ENCODE measurements around the gene YARS1. TPM values are rescaled to one million over a fixed set of nuclear protein-coding genes. Genes with fewer than 3 reads are reported as not detected.

Gene YARS1
- total and polyA plus RNA-seq, 8 donors, result 25.1 to 135 (median 34.9) TPM

DNA sequence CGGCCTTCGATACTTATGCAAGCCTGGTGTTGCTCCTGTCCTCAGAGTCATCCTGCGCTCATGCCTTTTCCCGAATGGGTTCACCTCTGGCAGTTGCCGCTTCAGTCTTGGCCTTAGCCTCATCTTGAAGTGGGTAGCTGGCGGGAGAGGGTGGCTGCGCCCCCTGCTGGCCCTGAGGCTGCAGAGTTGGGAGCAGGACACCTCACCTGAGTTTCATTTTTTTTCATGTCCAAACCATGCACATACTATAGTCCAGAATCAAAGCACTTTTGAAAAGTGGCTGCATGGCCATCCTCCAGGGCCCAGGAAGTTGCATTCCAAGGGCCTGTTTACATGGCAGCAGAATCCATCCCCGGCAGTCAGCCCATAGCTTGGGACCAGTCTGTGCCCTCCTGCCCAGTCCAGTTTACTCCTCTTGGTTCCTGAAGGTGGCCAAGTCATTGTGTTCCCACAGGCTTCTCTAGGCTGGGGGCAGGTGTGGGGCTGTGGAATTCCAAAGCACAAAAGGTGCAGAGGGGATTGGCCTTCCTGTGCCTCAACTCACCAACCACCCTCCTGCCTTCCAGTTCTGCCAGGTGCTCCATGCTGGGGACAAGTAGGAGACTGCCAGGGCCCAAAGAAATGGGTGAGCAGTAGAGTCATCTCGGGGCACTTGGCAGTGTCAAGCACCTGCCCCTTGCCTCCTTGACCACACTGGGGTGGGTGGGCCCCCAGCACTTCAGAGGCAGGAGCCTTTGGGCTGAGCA, 44.0 kb downstream of the YARS1 start:
- peaks cover 0 to 6% (median 0%) of the 10 kb centered on the region in 3 donors for H3K4me1 ChIP-seq
- H3K27ac ChIP-seq, result peak overlapping the region in 1 of 4 donors; percentile 44
- intact Hi-C loops (cut with DNase I), result loop anchor here in 2 of 3 donors (5.0 to 10.0 kb wide), 2 partner anchors 61 to 92 kb away; no protein-coding TSS in a partner anchor
- H3K9me3 ChIP-seq, result no peaks in the 10 kb centered on the region
- H3K4me3 ChIP-seq, result no peak overlapping the region
- TF ChIP-seq, protein P1, sequence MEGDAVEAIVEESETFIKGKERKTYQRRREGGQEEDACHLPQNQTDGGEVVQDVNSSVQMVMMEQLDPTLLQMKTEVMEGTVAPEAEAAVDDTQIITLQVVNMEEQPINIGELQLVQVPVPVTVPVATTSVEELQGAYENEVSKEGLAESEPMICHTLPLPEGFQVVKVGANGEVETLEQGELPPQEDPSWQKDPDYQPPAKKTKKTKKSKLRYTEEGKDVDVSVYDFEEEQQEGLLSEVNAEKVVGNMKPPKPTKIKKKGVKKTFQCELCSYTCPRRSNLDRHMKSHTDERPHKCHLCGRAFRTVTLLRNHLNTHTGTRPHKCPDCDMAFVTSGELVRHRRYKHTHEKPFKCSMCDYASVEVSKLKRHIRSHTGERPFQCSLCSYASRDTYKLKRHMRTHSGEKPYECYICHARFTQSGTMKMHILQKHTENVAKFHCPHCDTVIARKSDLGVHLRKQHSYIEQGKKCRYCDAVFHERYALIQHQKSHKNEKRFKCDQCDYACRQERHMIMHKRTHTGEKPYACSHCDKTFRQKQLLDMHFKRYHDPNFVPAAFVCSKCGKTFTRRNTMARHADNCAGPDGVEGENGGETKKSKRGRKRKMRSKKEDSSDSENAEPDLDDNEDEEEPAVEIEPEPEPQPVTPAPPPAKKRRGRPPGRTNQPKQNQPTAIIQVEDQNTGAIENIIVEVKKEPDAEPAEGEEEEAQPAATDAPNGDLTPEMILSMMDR (IDR thresholded peaks at IDR 0.05), result peak; percentile 84 to 91 (median 86)
- peaks cover 0 to 51% (median 12%) of the 10 kb centered on the region in 3 donors for H3K36me3 ChIP-seq
- 16 to 17% methylated on average over 9 of the region's 9 CpGs for WGBS, 2 donors
- ATAC-seq (peak; percentile 80 to 90 (median 86)), DNase-seq (peak; percentile 78 to 93 (median 90)), FAIRE-seq (no peak)
- H3K27me3 ChIP-seq, result no peaks in the 10 kb centered on the region

DNA sequence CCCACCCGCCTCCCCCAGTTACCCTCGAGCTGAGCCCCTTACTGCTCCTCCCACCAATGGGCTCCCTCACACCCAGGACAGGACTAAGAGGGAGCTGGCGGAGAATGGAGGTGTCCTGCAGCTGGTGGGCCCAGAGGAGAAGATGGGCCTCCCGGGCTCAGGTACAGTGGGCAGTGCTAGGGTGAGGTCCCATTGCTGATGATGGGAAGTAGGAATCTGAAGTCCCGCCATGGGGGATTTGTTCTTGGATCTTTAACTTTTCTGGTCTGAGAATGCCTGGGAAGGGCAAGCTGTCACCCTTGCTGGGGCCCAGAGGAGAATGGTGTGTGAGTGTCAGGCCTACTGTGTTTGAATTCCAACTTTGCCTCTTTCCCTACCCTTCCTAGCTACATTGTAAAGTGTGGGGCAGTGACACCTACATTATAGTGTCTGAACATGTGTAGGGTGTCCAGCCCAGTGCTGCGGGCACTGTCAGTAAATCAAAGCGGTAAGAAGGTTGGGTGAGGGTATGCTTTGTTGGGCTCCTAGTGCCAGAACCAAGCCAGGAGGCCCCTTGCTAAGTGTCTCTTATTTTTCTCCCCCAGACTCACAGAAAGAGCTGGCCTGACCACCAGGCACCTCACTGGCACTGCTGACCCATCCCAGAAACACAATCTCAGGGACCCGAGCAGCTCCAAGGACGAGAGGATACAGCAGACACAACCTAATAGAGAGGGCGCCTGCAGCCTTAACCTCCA, 44.7 kb downstream of the YARS1 start:
- Histone ChIP-seq H3K27ac (peak overlapping the region in 1 of 4 donors; percentile 44), H3K9me3 (no peaks in the 10 kb centered on the region), H3K4me3 (no peak overlapping the region), H3K36me3 (peaks cover 0 to 51% (median 12%) of the 10 kb centered on the region in 3 donors), H3K4me1 (peaks cover 3 to 13% (median 7%) of the 10 kb centered on the region in 3 donors), H3K27me3 (no peaks in the 10 kb centered on the region)
- TF ChIP-seq, protein P1 (IDR thresholded peaks at IDR 0.05), result no peak
- peak in 3 of 4 donors; percentile 1 to 3 (median 2) for ATAC-seq
- intact Hi-C loops (cut with DNase I), result loop anchor here in 2 of 3 donors (5.0 to 10.0 kb wide), 2 partner anchors 60 to 92 kb away; no protein-coding TSS in a partner anchor
- FAIRE-seq, result no peak
- no peak for DNase-seq
- WGBS, 2 donors, result 76 to 80% methylated on average over 10 of the region's 10 CpGs

DNA sequence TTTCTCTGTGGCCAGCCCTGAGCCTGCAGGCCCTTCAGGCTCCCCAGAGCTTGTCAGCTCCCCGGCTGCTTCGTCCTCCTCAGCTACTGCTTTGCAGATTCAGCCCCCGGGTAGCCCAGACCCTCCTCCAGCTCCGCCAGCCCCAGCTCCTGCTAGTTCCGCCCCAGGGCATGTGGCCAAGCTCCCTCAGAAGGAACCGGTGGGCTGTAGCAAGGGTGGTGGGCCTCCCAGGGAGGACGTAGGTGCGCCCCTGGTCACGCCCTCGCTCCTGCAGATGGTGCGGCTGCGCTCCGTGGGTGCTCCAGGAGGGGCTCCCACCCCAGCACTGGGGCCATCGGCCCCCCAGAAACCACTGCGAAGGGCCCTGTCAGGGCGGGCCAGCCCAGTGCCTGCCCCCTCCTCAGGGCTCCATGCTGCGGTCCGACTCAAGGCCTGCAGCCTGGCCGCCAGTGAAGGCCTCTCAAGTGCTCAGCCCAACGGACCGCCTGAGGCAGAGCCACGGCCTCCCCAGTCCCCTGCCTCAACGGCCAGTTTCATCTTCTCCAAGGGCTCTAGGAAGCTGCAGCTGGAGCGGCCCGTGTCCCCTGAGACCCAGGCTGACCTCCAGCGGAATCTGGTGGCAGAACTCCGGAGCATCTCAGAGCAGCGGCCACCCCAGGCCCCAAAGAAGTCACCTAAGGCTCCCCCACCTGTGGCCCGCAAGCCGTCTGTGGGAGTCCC, 45.4 kb downstream of the YARS1 start:
- ATAC-seq, result no peak
- no peak for FAIRE-seq
- Histone ChIP-seq H3K36me3 (peaks cover 0 to 48% (median 12%) of the 10 kb centered on the region in 3 donors), H3K4me3 (no peak overlapping the region), H3K9me3 (no peaks in the 10 kb centered on the region), H3K4me1 (peaks cover 11 to 20% (median 13%) of the 10 kb centered on the region in 3 donors), H3K27me3 (no peaks in the 10 kb centered on the region), H3K27ac (no peak overlapping the region)
- intact Hi-C loops (cut with DNase I), result loop anchor here in 2 of 3 donors (5.0 to 10.0 kb wide), 2 partner anchors 59 to 93 kb away; no protein-coding TSS in a partner anchor
- WGBS, 2 donors, result 83 to 88% methylated on average over 30 of the region's 30 CpGs
- TF ChIP-seq, protein P1 (IDR thresholded peaks at IDR 0.05), result no peak
- peak in 3 of 6 donors; percentile 56 to 80 (median 59) for DNase-seq

DNA sequence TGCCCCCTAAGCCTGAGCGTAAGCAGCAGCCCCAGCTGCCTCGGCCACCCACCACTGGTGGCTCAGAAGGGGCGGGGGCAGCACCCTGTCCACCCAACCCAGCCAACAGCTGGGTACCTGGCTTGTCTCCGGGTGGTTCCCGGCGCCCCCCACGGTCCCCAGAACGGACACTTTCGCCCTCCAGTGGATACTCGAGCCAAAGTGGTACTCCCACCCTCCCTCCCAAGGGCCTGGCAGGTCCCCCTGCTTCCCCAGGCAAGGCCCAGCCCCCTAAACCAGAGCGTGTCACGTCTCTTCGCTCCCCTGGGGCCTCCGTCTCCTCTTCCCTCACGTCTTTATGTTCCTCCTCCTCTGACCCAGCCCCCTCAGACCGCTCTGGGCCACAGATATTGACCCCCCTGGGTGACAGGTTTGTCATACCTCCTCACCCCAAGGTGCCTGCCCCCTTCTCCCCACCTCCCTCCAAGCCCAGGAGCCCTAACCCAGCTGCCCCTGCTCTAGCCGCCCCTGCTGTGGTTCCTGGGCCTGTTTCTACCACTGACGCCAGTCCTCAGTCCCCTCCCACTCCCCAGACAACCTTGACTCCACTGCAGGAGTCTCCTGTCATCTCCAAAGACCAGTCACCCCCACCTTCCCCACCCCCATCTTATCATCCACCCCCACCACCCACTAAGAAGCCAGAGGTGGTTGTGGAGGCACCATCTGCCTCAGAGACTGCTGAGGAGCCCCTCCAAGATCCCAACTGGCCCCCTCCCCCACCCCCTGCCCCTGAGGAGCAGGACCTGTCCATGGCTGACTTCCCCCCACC, 46.2 kb downstream of the YARS1 start:
- H3K27me3 ChIP-seq, result no peaks in the 10 kb centered on the region
- H3K4me3 ChIP-seq, result no peak overlapping the region
- ATAC-seq, result no peak
- no peak overlapping the region for H3K27ac ChIP-seq
- peaks cover 18 to 28% (median 20%) of the 10 kb centered on the region in 3 donors for H3K4me1 ChIP-seq
- DNase-seq, result peak in 1 of 6 donors; percentile 56
- WGBS, 2 donors, result 67 to 74% methylated on average over 14 to 18 of the region's 18 CpGs
- intact Hi-C loops (cut with DNase I), result loop anchor here in 2 of 3 donors (5.0 to 10.0 kb wide), 2 partner anchors 59 to 94 kb away; no protein-coding TSS in a partner anchor
- TF ChIP-seq, protein P1 (IDR thresholded peaks at IDR 0.05), result no peak
- no peak for FAIRE-seq
- H3K36me3 ChIP-seq, result peaks cover 0 to 42% (median 12%) of the 10 kb centered on the region in 3 donors
- no peaks in the 10 kb centered on the region for H3K9me3 ChIP-seq

All from pancreas (tissue), 10 donors.